Measurements from ENCODE around the gene USP24.

DNA sequence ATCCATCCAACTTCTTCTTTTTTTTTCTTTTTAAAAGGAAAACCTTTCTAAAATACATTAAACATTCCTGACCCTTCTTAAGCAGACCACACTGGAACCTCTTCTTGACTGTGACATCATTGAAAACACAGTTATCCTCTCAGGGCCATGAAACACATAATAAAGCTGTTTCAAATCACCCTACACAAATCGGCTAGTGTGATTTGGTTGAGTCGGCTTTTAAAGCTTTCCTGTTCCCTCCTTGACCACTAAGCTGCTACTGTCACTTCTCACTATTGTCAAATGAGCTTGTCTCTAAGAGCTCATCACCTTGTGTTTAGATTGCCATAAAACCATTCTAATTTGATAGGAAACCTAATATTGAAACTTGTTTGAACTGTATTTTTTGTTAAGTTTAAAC, 5.9 kb downstream of the USP24 start:
- TF ChIP-seq, protein P1, sequence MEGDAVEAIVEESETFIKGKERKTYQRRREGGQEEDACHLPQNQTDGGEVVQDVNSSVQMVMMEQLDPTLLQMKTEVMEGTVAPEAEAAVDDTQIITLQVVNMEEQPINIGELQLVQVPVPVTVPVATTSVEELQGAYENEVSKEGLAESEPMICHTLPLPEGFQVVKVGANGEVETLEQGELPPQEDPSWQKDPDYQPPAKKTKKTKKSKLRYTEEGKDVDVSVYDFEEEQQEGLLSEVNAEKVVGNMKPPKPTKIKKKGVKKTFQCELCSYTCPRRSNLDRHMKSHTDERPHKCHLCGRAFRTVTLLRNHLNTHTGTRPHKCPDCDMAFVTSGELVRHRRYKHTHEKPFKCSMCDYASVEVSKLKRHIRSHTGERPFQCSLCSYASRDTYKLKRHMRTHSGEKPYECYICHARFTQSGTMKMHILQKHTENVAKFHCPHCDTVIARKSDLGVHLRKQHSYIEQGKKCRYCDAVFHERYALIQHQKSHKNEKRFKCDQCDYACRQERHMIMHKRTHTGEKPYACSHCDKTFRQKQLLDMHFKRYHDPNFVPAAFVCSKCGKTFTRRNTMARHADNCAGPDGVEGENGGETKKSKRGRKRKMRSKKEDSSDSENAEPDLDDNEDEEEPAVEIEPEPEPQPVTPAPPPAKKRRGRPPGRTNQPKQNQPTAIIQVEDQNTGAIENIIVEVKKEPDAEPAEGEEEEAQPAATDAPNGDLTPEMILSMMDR (conservative IDR thresholded peaks at IDR 0.05): no peak
- TF ChIP-seq ZFX (IDR thresholded peaks at IDR 0.05): no peak

Measured in C4-2B (cell line).